ENCODE measurements around the gene SH3BGRL.

The SH3BGRL gene

DNA sequence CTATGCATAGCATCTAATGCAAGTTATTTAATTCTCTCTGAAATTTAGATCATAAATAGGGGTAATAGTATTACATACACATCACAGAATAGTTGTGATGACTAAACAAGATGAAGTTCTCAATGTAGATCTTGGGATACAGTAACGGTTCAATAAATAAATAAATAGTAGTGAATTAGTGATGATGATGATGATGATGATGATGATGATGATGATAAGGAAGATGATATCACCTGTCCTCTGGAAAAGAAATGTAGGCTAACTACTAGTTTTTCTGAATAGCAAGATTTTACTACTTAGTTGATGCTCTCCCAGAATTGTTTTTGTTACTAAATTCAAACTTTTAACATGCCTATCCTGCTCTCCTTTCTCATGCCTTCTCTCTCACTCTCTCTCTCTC, 30.3 kb downstream of the SH3BGRL start:
- Mint-ChIP-seq H3K36me3 (ENCODE audit: low read depth) (peaks cover 29% of the 10 kb centered on the region), H3K4me3 (no peak overlapping the region), H3K27ac (no peak overlapping the region), H3K9me3 (peaks cover 10% of the 10 kb centered on the region), H3K27me3 (ENCODE audit: low read depth) (no peaks in the 10 kb centered on the region), H3K4me1 (ENCODE audit: low read depth) (peaks cover 2% of the 10 kb centered on the region)
- no peak for DNase-seq (ENCODE audit: low spot score)

DNA sequence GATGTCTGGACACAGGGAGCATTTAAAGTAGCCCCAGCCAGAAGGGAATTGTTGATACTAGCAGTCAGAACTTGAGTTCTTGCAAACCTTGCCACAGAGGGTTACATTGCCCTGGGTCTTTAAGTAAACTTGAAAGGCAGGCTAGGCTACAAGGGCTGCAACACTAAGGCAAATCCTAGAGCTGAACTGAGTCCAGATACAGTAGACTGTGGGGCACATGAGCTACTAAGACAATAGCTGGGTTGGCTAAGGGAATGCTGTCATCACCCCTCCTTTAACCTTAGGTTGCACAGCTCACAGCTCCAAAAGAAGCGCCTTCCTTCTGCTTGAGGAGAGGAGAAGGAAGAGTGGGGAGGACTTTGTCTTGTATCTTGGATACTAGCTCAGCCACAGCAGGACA, 35.6 kb downstream of the SH3BGRL start:
- Mint-ChIP-seq H3K4me1 (ENCODE audit: low read depth) (no peaks in the 10 kb centered on the region), H3K9me3 (peaks cover 28% of the 10 kb centered on the region), H3K36me3 (ENCODE audit: low read depth) (peaks cover 52% of the 10 kb centered on the region), H3K4me3 (no peak overlapping the region), H3K27ac (no peak overlapping the region), H3K27me3 (ENCODE audit: low read depth) (no peaks in the 10 kb centered on the region)
- no peak for DNase-seq (ENCODE audit: low spot score)

DNA sequence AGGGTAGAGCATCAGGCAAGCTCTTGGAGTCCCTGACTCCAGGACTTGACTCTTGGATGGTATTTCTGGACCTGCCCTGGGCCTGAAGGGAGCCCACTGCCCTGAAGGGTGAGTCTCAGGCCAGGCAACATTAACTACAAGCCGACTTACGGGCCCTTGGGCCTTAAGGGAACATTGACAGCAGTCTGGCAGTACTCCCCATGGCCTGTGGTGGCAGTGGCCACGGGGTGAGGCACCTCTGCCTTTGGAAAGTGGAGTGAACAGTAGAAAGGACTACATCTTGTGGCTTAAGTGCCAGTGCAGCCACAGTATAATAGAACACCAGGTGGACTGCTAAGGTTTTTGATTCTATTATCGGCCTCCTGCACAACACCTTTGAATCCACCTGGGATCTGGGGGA, 36.3 kb downstream of the SH3BGRL start:
- H3K9me3 Mint-ChIP-seq, result peaks cover 27% of the 10 kb centered on the region
- no peaks in the 10 kb centered on the region for H3K4me1 Mint-ChIP-seq (ENCODE audit: low read depth)
- no peak for DNase-seq (ENCODE audit: low spot score)
- H3K27me3 Mint-ChIP-seq (ENCODE audit: low read depth), result no peaks in the 10 kb centered on the region
- no peak overlapping the region for H3K4me3 Mint-ChIP-seq
- H3K36me3 Mint-ChIP-seq (ENCODE audit: low read depth), result peaks cover 51% of the 10 kb centered on the region
- no peak overlapping the region for H3K27ac Mint-ChIP-seq

DNA sequence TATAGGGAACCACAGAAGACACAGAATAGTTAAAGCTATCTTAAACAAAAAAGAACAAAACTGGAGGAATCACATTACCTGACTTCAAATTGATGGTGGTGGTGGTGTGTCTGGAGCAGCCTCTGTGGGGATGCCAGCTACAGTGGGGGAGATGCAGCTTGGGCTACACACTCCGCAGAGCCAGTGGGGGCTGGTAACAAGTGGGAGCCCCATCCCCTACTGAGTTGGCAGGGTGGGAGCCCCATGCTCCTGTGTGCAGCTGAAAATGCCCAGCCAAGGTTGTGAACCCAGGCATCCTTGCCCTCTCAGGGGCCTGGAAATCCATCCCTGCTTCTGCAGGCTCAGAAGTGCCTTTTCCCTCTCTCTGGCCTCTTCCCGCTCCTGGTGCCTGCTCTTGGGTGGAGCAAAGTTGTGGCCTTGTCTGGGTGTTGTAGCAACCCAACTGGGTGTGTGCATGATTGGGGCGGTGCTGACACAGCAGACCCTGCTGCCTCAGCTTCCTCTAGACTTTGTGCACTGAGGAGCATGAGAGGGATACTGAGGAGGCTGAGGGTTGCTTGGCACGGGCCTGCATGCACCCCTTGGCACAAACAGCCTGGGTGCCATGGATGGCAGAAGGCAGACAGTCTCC, 38.9 kb downstream of the SH3BGRL start:
- Mint-ChIP-seq H3K4me3 (no peak overlapping the region), H3K36me3 (ENCODE audit: low read depth) (peaks cover 39% of the 10 kb centered on the region), H3K27ac (no peak overlapping the region), H3K27me3 (ENCODE audit: low read depth) (no peaks in the 10 kb centered on the region), H3K9me3 (peaks cover 22% of the 10 kb centered on the region), H3K4me1 (ENCODE audit: low read depth) (peaks cover 1% of the 10 kb centered on the region)
- no peak for DNase-seq (ENCODE audit: low spot score)

DNA sequence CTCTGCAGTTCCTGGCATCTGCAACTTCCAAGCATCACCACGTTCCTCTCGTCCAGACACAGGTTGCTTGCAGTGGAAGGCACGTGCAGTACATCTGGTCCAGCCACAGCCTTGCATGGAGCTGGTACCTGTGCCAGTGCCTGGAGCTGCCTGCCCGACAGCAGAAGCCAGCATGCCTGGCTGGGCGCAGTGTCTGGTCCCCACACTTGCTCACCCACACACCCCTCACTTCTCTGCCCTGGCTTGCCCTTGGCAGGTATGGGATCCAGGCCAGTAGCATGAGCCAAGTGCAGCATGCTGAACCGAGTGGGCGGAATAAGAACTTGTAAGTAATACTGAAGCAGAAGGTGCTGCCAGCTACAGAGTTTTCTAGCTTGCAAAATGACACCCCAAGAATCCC, 39.9 kb downstream of the SH3BGRL start:
- Mint-ChIP-seq H3K4me1 (ENCODE audit: low read depth) (peaks cover 1% of the 10 kb centered on the region), H3K27ac (no peak overlapping the region), H3K36me3 (ENCODE audit: low read depth) (peaks cover 34% of the 10 kb centered on the region), H3K4me3 (no peak overlapping the region), H3K9me3 (peaks cover 18% of the 10 kb centered on the region), H3K27me3 (ENCODE audit: low read depth) (no peaks in the 10 kb centered on the region)
- no peak for DNase-seq (ENCODE audit: low spot score)

DNA sequence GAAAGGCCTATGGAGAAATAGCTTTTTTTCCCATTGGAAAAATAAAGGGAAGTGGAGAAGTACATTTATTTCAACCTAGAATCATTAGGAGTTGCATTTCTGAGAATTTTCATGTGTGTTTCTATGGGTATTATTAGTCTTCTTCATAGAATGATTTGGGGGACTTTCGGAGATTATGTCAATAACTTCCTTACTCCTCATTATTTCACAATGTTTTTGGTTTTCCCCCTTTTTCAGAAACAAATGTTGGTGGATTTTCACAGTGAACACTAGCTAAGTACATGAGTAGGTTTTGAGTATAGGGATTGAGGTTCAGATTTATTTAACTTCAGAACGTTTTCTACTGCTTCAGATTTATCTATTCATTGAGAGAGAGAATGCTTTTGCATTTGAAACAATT, 54.0 kb downstream of the SH3BGRL start:
- no peaks in the 10 kb centered on the region for H3K9me3 Mint-ChIP-seq
- H3K4me1 Mint-ChIP-seq (ENCODE audit: low read depth), result no peaks in the 10 kb centered on the region
- no peaks in the 10 kb centered on the region for H3K27me3 Mint-ChIP-seq (ENCODE audit: low read depth)
- H3K27ac Mint-ChIP-seq, result no peak overlapping the region
- H3K36me3 Mint-ChIP-seq (ENCODE audit: low read depth), result no peaks in the 10 kb centered on the region
- no peak for DNase-seq (ENCODE audit: low spot score)
- no peak overlapping the region for H3K4me3 Mint-ChIP-seq

DNA sequence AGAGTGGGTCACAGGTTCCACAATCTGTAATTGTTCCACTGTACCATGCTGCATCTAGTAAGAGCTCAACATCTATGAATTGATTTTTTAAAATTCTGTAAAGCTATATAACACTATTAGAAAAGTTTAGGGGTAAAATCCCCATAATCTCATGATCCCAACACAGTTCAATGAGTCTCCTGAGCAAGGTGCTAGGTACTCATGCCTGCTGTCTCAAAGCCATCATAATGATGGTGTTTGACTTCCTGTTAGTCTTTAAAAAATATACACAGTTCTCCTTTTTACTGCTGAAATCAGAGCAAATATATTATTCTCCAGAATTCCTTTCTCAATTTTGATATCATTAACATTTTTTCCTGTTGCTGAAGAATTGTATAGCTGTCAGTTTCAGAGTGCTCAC, 55.9 kb downstream of the SH3BGRL start:
- Mint-ChIP-seq H3K9me3 (no peaks in the 10 kb centered on the region), H3K4me1 (ENCODE audit: low read depth) (no peaks in the 10 kb centered on the region), H3K36me3 (ENCODE audit: low read depth) (no peaks in the 10 kb centered on the region)

DNA sequence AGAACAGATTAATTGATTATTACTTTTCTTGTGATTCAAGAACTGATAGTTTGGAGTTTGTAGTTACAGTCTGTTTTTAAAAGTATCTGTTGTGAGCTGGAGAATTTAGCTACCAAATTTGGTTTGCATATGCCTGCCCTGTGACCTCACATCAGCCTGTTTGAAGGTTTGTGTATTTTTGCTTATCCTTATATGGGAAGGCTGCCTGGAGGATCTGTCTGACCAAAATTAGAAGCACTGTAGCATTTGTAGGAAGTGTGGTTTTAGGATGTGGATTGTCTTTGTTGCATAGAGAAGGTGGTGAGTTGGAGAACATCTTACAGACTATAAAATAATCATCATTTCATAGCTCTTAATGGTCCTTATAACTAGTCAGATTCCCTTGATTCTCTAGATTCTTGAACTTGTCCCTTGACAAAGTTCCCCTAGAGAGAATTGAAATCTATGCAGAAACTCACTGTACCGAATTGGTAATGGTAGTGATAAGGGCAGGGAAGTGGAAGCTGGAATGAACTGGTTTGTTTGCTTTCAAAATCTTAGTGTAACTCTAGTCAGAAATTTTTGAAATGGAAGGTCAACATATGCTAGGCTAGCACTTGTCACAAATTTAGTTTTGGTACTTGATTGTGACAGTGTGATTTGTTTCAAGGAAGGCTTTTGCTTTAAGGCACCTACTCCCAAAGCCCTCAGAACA, 57.3 kb downstream of the SH3BGRL start:
- Mint-ChIP-seq H3K36me3 (ENCODE audit: low read depth) (no peaks in the 10 kb centered on the region), H3K27me3 (ENCODE audit: low read depth) (no peaks in the 10 kb centered on the region), H3K4me1 (ENCODE audit: low read depth) (no peaks in the 10 kb centered on the region), H3K27ac (no peak overlapping the region), H3K9me3 (no peaks in the 10 kb centered on the region), H3K4me3 (no peak overlapping the region)
- no peak for DNase-seq (ENCODE audit: low spot score)

More for the DNA sequence above, 55.9 kb downstream of the SH3BGRL start:
- Mint-ChIP-seq H3K27ac (no peak overlapping the region), H3K4me3 (no peak overlapping the region), H3K27me3 (ENCODE audit: low read depth) (no peaks in the 10 kb centered on the region)
- no peak for DNase-seq (ENCODE audit: low spot score)

DNA sequence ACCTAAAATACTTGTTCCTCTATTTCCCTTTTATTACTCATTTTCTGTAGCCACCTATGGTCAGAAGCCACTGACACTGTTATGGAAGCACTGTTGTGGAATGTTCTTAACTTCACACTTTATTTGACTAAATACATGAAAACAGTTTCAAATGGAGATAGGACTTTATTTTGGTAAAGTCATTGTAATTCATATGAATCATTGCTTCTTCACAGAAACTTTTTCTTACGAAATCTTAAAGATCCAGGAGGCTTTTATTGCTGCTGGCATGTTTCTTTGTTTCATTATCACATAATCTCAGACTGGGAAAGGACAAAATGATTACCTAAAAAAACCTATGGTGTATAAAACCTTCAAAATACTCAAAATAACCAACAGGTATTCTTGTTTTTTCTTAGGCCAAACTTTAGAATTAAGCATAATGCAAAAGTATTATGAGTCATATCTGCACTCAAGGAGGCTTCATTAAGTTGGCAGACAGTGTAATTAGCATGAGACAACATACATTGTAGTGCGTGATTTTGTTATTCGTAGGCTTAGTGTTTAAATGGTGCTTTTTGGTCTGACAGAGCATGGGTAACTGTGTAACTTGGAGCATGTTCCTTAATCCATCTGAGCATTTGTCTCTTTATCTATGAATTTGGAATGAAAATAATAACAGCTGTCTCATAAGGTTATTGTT, 58.0 kb downstream of the SH3BGRL start:
- no peaks in the 10 kb centered on the region for H3K27me3 Mint-ChIP-seq (ENCODE audit: low read depth)
- H3K27ac Mint-ChIP-seq, result no peak overlapping the region
- H3K4me3 Mint-ChIP-seq, result no peak overlapping the region
- DNase-seq (ENCODE audit: low spot score), result no peak
- H3K4me1 Mint-ChIP-seq (ENCODE audit: low read depth), result no peaks in the 10 kb centered on the region
- no peaks in the 10 kb centered on the region for H3K9me3 Mint-ChIP-seq
- H3K36me3 Mint-ChIP-seq (ENCODE audit: low read depth), result no peaks in the 10 kb centered on the region

DNA sequence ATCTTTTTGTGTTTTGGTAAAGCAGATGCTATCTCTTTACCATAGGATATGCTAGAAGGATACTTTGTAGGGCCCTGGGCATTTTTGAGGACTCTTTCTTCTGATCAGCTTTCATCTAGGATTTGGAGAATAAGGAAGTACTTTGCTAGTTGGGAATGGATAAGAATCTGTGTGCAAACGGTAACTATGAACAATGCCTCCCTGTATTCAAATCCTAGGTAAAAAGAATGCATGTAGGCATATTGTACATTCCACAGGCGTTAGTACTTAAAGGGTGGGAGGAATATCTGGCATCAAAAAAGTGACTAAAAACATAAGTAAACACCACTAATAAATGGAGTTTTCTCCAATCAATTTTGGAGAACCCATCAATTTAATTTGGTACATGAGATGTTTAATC, 59.7 kb downstream of the SH3BGRL start:
- DNase-seq (ENCODE audit: low spot score), result no peak
- Mint-ChIP-seq H3K4me1 (ENCODE audit: low read depth) (no peaks in the 10 kb centered on the region), H3K9me3 (no peaks in the 10 kb centered on the region), H3K27me3 (ENCODE audit: low read depth) (no peaks in the 10 kb centered on the region), H3K27ac (no peak overlapping the region), H3K36me3 (ENCODE audit: low read depth) (peaks cover 1% of the 10 kb centered on the region), H3K4me3 (no peak overlapping the region)

DNA sequence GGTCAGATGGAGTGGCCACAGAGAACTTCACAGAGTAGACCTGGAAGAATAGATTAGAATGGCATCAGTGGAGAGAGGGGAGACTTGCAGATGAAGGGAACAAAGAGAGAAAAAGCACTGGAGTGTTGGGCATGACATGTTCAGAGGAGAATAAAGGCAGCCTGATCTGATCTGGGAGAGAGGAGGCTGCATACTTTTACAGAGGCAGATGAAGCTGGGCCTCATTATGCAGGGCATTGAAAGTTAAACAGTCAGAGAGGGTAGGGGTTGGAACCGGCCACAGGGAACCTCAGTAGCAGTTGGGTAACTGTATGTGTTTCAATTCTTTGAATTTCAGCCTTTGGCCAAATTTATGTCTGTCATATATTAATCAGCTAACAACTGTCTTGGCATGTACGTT, 61.2 kb downstream of the SH3BGRL start:
- Mint-ChIP-seq H3K4me3 (no peak overlapping the region), H3K4me1 (ENCODE audit: low read depth) (no peaks in the 10 kb centered on the region), H3K9me3 (no peaks in the 10 kb centered on the region), H3K27ac (no peak overlapping the region), H3K36me3 (ENCODE audit: low read depth) (peaks cover 9% of the 10 kb centered on the region), H3K27me3 (ENCODE audit: low read depth) (no peaks in the 10 kb centered on the region)
- DNase-seq (ENCODE audit: low spot score), result no peak

DNA sequence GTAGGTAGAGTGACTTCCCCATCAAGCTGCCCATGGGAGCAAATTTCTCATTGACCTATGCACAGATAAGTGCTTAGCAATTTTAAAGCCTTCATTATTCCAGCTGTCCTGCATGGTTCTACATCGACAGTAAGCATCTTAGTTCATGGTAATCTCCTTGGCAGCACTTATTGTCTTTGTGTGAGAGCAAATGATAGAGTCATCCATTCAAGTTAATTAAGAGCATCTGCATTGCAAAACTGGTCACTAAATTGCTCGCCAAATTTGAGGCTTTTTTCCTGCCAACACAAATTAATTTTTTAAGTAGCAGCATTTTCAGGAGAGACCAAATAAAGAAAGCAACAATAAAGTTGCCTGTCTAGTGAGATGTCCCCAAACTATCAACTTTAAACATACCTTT, 76.7 kb downstream of the SH3BGRL start:
- H3K4me1 Mint-ChIP-seq (ENCODE audit: low read depth), result no peaks in the 10 kb centered on the region
- no peak for DNase-seq (ENCODE audit: low spot score)
- H3K9me3 Mint-ChIP-seq, result peaks cover 15% of the 10 kb centered on the region
- H3K27ac Mint-ChIP-seq, result no peak overlapping the region
- no peaks in the 10 kb centered on the region for H3K27me3 Mint-ChIP-seq (ENCODE audit: low read depth)
- no peak overlapping the region for H3K4me3 Mint-ChIP-seq
- H3K36me3 Mint-ChIP-seq (ENCODE audit: low read depth), result peaks cover 34% of the 10 kb centered on the region

DNA sequence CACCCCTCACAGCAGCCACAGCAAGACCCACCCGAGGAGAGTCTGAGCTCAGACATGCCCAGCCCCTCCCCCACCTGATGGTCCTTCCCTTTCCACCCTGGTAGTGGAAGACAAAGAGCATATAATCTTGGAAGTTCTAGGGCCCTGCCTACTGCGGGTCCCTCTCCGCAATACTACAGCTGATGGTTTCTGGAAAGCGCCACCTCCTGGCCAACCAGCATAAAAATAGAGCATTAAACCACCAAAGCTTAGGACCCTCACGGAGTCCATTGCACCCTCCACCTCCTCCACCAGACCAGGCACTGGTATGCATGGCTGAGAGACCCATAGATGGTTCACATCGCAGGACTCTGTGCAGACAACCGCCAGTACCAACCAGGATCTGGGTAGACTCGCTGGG, 78.2 kb downstream of the SH3BGRL start:
- H3K27ac Mint-ChIP-seq, result no peak overlapping the region
- no peaks in the 10 kb centered on the region for H3K4me1 Mint-ChIP-seq (ENCODE audit: low read depth)
- no peak overlapping the region for H3K4me3 Mint-ChIP-seq
- no peaks in the 10 kb centered on the region for H3K27me3 Mint-ChIP-seq (ENCODE audit: low read depth)
- H3K36me3 Mint-ChIP-seq (ENCODE audit: low read depth), result peaks cover 34% of the 10 kb centered on the region
- no peak for DNase-seq (ENCODE audit: low spot score)
- peaks cover 19% of the 10 kb centered on the region for H3K9me3 Mint-ChIP-seq

DNA sequence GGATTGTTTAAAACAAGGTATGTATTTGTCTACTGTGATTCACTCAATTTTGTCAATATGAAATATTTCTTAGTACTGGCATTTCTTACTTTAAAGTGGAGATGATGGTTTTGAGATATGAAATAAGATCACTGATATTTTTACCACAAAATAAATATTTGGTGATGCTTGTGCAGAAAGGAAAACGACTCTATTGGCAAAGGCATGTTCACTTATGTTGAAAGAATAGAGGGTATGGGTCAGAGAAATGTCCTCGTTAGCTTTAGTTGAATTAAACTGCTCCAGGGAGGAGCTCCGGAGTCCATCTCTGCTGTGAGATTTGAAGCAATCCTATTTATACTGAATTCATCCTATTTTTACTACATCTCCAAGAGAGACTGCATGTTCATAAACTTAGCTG, 84.2 kb downstream of the SH3BGRL start:
- H3K27me3 Mint-ChIP-seq (ENCODE audit: low read depth), result no peaks in the 10 kb centered on the region
- no peak for DNase-seq (ENCODE audit: low spot score)
- no peaks in the 10 kb centered on the region for H3K4me1 Mint-ChIP-seq (ENCODE audit: low read depth)
- H3K27ac Mint-ChIP-seq, result no peak overlapping the region
- no peak overlapping the region for H3K4me3 Mint-ChIP-seq
- H3K9me3 Mint-ChIP-seq, result peaks cover 28% of the 10 kb centered on the region
- peaks cover 18% of the 10 kb centered on the region for H3K36me3 Mint-ChIP-seq (ENCODE audit: low read depth)
